ENCODE data around the gene USP44.

USP44 gene

DNA sequence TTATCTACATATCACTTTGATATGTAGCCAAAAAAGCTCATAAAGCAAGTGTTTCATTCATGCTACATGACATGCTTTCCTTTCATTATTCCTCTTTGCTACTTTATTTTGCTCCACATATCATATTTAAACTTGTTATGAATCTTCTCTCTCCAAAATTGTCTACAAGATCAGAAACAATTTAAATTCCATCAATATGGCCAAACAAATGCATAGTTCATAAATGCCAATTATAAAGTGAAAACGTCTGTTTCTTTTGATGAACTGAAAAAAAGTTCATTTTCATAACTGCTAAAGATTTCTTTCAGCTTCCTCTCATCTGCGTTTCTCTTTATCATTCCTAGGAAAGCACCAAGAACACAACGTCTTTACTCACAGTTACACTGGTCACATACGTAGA, 22.8 kb downstream of the USP44 start:
- TF ChIP-seq, protein P1, sequence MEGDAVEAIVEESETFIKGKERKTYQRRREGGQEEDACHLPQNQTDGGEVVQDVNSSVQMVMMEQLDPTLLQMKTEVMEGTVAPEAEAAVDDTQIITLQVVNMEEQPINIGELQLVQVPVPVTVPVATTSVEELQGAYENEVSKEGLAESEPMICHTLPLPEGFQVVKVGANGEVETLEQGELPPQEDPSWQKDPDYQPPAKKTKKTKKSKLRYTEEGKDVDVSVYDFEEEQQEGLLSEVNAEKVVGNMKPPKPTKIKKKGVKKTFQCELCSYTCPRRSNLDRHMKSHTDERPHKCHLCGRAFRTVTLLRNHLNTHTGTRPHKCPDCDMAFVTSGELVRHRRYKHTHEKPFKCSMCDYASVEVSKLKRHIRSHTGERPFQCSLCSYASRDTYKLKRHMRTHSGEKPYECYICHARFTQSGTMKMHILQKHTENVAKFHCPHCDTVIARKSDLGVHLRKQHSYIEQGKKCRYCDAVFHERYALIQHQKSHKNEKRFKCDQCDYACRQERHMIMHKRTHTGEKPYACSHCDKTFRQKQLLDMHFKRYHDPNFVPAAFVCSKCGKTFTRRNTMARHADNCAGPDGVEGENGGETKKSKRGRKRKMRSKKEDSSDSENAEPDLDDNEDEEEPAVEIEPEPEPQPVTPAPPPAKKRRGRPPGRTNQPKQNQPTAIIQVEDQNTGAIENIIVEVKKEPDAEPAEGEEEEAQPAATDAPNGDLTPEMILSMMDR (conservative IDR thresholded peaks at IDR 0.05; ENCODE audit: control insufficient read depth, insufficient read depth, low read depth, low read length), result no peak
- no peak for DNase-seq (ENCODE audit: low read depth)
- H3K4me3 ChIP-seq (ENCODE audit: control insufficient read depth, low read depth, low read length), result no peak overlapping the region

- TF ChIP-seq, protein P1 (conservative IDR thresholded peaks at IDR 0.05; ENCODE audit: control insufficient read depth, insufficient read depth, low read depth, low read length), result no peak
- no peak for DNase-seq (ENCODE audit: low read depth)
- no peak overlapping the region for H3K4me3 ChIP-seq (ENCODE audit: control insufficient read depth, low read depth, low read length)
These were observed 28.6 kb downstream of the USP44 start for GRCh38 chr12:95522692-95523091.

DNA sequence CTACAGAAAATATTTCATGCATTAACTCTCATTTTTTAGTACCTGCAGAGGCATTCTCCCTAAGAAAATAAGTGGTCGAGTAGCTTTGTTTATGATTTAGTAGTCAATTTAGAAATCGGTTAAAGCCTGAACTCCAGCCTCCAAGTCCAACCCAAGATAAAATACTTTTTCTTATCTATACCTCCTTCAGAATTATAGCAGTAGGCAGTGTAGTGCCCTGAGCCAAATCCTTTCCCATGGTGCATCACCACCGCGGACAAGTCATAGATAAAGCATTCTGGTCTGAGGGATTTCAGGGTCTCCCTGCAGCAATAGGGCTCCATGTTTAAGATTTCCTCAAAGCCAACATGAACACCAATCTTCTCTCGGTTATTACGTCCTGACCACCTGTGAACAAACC, 30.5 kb downstream of the USP44 start:
- no peak for DNase-seq (ENCODE audit: low read depth)
- no peak overlapping the region for H3K4me3 ChIP-seq (ENCODE audit: control insufficient read depth, low read depth, low read length)
- TF ChIP-seq, protein P1 (conservative IDR thresholded peaks at IDR 0.05; ENCODE audit: control insufficient read depth, insufficient read depth, low read depth, low read length), result no peak

DNA sequence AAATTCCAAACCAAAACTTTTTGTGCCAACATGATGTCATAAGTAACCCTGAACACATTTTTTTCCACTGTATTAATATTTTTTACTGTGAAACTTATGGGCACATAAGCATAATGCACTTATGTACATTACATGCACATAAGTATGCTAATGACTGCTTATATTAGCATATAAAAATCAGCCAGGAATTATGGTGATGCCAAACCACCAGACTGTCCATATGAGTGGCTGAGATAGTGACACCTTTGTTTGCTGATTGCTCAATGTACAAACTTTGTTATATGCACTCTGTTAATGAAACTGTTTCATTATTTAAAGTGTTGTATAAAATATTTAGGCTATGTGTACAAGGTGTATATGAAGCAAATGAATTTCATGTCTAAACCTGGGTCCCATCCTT, 32.3 kb downstream of the USP44 start:
- TF ChIP-seq, protein P1 (conservative IDR thresholded peaks at IDR 0.05; ENCODE audit: control insufficient read depth, insufficient read depth, low read depth, low read length), result no peak
- DNase-seq (ENCODE audit: low read depth), result no peak
- H3K4me3 ChIP-seq (ENCODE audit: control insufficient read depth, low read depth, low read length), result no peak overlapping the region

- DNase-seq (ENCODE audit: low read depth), result no peak
- no peak overlapping the region for H3K4me3 ChIP-seq (ENCODE audit: control insufficient read depth, low read depth, low read length)
- TF ChIP-seq, protein P1 (conservative IDR thresholded peaks at IDR 0.05; ENCODE audit: control insufficient read depth, insufficient read depth, low read depth, low read length), result no peak
These were observed 34.0 kb downstream of the USP44 start for GRCh38 chr12:95517246-95517645.

DNA sequence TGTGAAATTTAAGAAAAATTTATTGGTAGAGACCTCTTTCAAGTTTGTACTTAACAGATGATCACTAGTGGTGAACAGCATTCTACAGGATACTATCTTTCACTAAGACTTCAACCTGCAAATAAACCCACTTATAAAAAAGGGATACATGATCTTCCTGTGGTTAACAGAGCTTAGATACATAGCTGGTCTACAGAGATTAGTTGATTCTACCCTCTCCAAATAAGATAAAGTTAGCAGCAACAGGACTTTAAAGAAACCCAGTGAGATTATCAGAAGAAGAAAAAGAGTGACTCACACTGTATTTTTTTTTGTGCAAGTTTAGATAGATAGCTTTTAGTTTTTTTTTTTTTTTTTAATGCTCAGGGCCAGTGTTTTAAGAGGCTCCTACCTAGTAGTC, 34.5 kb downstream of the USP44 start:
- DNase-seq (ENCODE audit: low read depth), result no peak
- TF ChIP-seq, protein P1 (conservative IDR thresholded peaks at IDR 0.05; ENCODE audit: control insufficient read depth, insufficient read depth, low read depth, low read length), result no peak
- H3K4me3 ChIP-seq (ENCODE audit: control insufficient read depth, low read depth, low read length), result no peak overlapping the region

DNA sequence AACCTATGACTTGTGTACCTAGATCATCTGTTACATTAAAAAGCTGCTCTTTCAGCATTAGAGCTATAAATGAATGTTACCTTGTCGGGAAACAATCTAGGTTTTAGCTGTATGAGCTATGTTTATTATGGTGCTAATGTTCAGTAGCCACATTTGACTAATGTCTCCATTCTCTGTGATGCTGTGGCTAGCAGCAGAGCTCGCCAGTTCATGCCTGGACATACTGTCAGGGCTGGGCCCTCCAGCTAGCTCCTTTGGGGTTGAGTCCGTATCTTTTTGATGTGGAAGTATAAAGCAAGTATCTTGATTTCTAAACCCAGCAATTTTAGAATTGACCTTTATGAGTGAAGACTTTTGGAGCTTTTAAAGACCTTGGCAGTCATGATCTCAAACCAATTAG, 36.1 kb downstream of the USP44 start:
- no peak overlapping the region for H3K4me3 ChIP-seq (ENCODE audit: control insufficient read depth, low read depth, low read length)
- no peak for DNase-seq (ENCODE audit: low read depth)
- TF ChIP-seq, protein P1 (conservative IDR thresholded peaks at IDR 0.05; ENCODE audit: control insufficient read depth, insufficient read depth, low read depth, low read length), result no peak
